NCI-H1436 treated with DMSO at 0.1 percent for 48 hours (cell line): Measurements from ENCODE around the gene ADAMTS15.
"Not testable (repeated sequence)": the region's sequence is repeated elsewhere in the genome, so short reads cannot be mapped to it uniquely, and the experiment has no call there.

Experiments
- DNase-seq: peaks from one replicate; lab custom pipeline; 2025; lab: John Stamatoyannopoulos, UW

Gene ADAMTS15

GRCh38 chr11:130436171-130436570, 12.3 kb upstream of the ADAMTS15 start:
- DNase-seq, result no peak

GRCh38 chr11:130437848-130438247, 10.6 kb upstream of the ADAMTS15 start:
- no peak for DNase-seq

- not testable (repeated sequence) for DNase-seq
These were observed 9.9 kb upstream of the ADAMTS15 start for GRCh38 chr11:130438401-130439159.

GRCh38 chr11:130439160-130439519, 9.3 kb upstream of the ADAMTS15 start:
- no peak for DNase-seq

- no peak for DNase-seq
These were observed 8.6 kb upstream of the ADAMTS15 start for GRCh38 chr11:130439876-130440275.

GRCh38 chr11:130441719-130442118, 6.7 kb upstream of the ADAMTS15 start:
- DNase-seq, result no peak

- DNase-seq, result no peak
These were observed 5.7 kb upstream of the ADAMTS15 start for GRCh38 chr11:130442737-130443136.

GRCh38 chr11:130445788-130446187, 2.7 kb upstream of the ADAMTS15 start:
- DNase-seq, result no peak

GRCh38 chr11:130448039-130448415, 418 bp upstream of the ADAMTS15 start:
- no peak for DNase-seq

GRCh38 chr11:130449310-130449990, 1.0 kb downstream of the ADAMTS15 start:
- DNase-seq, result no peak

GRCh38 chr11:130449996-130450769, 1.7 kb downstream of the ADAMTS15 start:
- DNase-seq, result no peak

GRCh38 chr11:130451231-130452019, 3.0 kb downstream of the ADAMTS15 start:
- no peak for DNase-seq

GRCh38 chr11:130452176-130452575, 3.7 kb downstream of the ADAMTS15 start:
- no peak for DNase-seq

GRCh38 chr11:130452940-130453339, 4.5 kb downstream of the ADAMTS15 start:
- no peak for DNase-seq

- no peak for DNase-seq
These were observed 6.2 kb downstream of the ADAMTS15 start for GRCh38 chr11:130454491-130455252.

- DNase-seq, result no peak
These were observed 7.2 kb downstream of the ADAMTS15 start for GRCh38 chr11:130455483-130456127.

GRCh38 chr11:130456286-130456685, 7.8 kb downstream of the ADAMTS15 start:
- no peak for DNase-seq

- DNase-seq, result no peak
These were observed 9.4 kb downstream of the ADAMTS15 start for GRCh38 chr11:130457623-130458409.

- DNase-seq, result no peak
These were observed 9.9 kb downstream of the ADAMTS15 start for GRCh38 chr11:130458410-130458729.

GRCh38 chr11:130459521-130459920, 11.1 kb downstream of the ADAMTS15 start:
- no peak for DNase-seq
